ENCODE data around the gene ZNF22.
A peak's percentile ranks its signal among the peaks of the same experiment; 100 is the strongest.

The ZNF22 gene

GRCh38 chr10:44959247-44960087, 41.3 kb upstream of the ZNF22 start, which contains the start of gene RASSF4:
RASSF4 (plus strand) TSS chr10:44959802; CDS start chr10:44970203, 10,401 bp downstream.
- Histone ChIP-seq H3K36me3 (ENCODE audit: control insufficient read depth, insufficient read depth, low read length) (peaks cover 5% of the 10 kb centered on the region), H3K4me3 (replicated peaks; ENCODE audit: low read depth, low read length) (peak within 1 kb of the TSS; percentile 81), H3K27me3 (replicated peaks; ENCODE audit: control insufficient read depth, insufficient read depth, low read length) (no peaks in the 10 kb centered on the region)
- peak; percentile 90 for DNase-seq (ENCODE audit: extremely low read depth, insufficient read length)
- TF ChIP-seq CTCF (IDR thresholded peaks at IDR 0.05; ENCODE audit: insufficient read depth, low read length, poor library complexity, severe bottlenecking): no peak

- no peaks in the 10 kb centered on the region for H3K27me3 ChIP-seq (replicated peaks; ENCODE audit: control insufficient read depth, insufficient read depth, low read length)
- H3K36me3 ChIP-seq (ENCODE audit: control insufficient read depth, insufficient read depth, low read length): peaks cover 5% of the 10 kb centered on the region
- peak overlapping the region; percentile 81 for H3K4me3 ChIP-seq (replicated peaks; ENCODE audit: low read depth, low read length)
- no peak for DNase-seq (ENCODE audit: extremely low read depth, insufficient read length)
- no peak for TF ChIP-seq CTCF (IDR thresholded peaks at IDR 0.05; ENCODE audit: insufficient read depth, low read length, poor library complexity, severe bottlenecking)
Observed at GRCh38 chr10:44960088-44960460, 40.6 kb upstream of the ZNF22 start.

GRCh38 chr10:44960482-44961229, 40.1 kb upstream of the ZNF22 start:
- DNase-seq (ENCODE audit: extremely low read depth, insufficient read length): no peak
- no peaks in the 10 kb centered on the region for H3K27me3 ChIP-seq (replicated peaks; ENCODE audit: control insufficient read depth, insufficient read depth, low read length)
- TF ChIP-seq CTCF (IDR thresholded peaks at IDR 0.05; ENCODE audit: insufficient read depth, low read length, poor library complexity, severe bottlenecking): no peak
- peak overlapping the region; percentile 81 for H3K4me3 ChIP-seq (replicated peaks; ENCODE audit: low read depth, low read length)
- peaks cover 5% of the 10 kb centered on the region for H3K36me3 ChIP-seq (ENCODE audit: control insufficient read depth, insufficient read depth, low read length)

GRCh38 chr10:44961230-44961571, 39.5 kb upstream of the ZNF22 start:
- no peak for TF ChIP-seq CTCF (IDR thresholded peaks at IDR 0.05; ENCODE audit: insufficient read depth, low read length, poor library complexity, severe bottlenecking)
- no peak for DNase-seq (ENCODE audit: extremely low read depth, insufficient read length)
- H3K36me3 ChIP-seq (ENCODE audit: control insufficient read depth, insufficient read depth, low read length): peaks cover 2% of the 10 kb centered on the region
- peak overlapping the region; percentile 81 for H3K4me3 ChIP-seq (replicated peaks; ENCODE audit: low read depth, low read length)
- no peaks in the 10 kb centered on the region for H3K27me3 ChIP-seq (replicated peaks; ENCODE audit: control insufficient read depth, insufficient read depth, low read length)

- Histone ChIP-seq H3K36me3 (ENCODE audit: control insufficient read depth, insufficient read depth, low read length) (no peaks in the 10 kb centered on the region), H3K27me3 (replicated peaks; ENCODE audit: control insufficient read depth, insufficient read depth, low read length) (no peaks in the 10 kb centered on the region), H3K4me3 (replicated peaks; ENCODE audit: low read depth, low read length) (no peak overlapping the region)
- DNase-seq (ENCODE audit: extremely low read depth, insufficient read length): no peak
- no peak for TF ChIP-seq CTCF (IDR thresholded peaks at IDR 0.05; ENCODE audit: insufficient read depth, low read length, poor library complexity, severe bottlenecking)
Observed at GRCh38 chr10:44961931-44962750, 38.6 kb upstream of the ZNF22 start.
